Osteoblast (primary cell): ENCODE data around the gene PEF1. TPM values are rescaled to one million over a fixed set of nuclear protein-coding genes. Genes with fewer than 3 reads are reported as not detected.
A peak's percentile ranks its signal among the peaks of the same experiment; 100 is the strongest.
"Not testable (repeated sequence)": the region's sequence is repeated elsewhere in the genome, so short reads cannot be mapped to it uniquely, and the experiment has no call there.

ENCODE experiments used
- DNase-seq: peaks from one replicate; pipeline ENCODE4 v3.0.0; 2011; ENCODE audit warnings: low spot score, mixed read lengths; ENCODE audit not compliant: insufficient read length; ENCODE audit errors: missing footprints
- H2AFZ ChIP-seq: 2 replicates; pipeline ENCODE4 v1.6.0; 2011; ENCODE audit warnings: mild to moderate bottlenecking, low read length
- H3K27ac ChIP-seq: 2 replicates; pipeline ENCODE4 v1.5.1; 2011; ENCODE audit warnings: mild to moderate bottlenecking, low read depth, low read length, moderate library complexity
- H3K27me3 ChIP-seq: 2 replicates; pipeline ENCODE4 v1.6.0; 2012; ENCODE audit warnings: mild to moderate bottlenecking, control low read depth, inconsistent platforms, low read length, moderate library complexity; ENCODE audit not compliant: insufficient read depth
- H3K36me3 ChIP-seq: 2 replicates; pipeline ENCODE4 v1.5.1; 2011; ENCODE audit warnings: mild to moderate bottlenecking, low read length, control low read depth, moderate library complexity; ENCODE audit not compliant: insufficient read depth
- H3K4me1 ChIP-seq: 2 replicates; pipeline ENCODE4 v1.5.1; 2011; ENCODE audit warnings: mild to moderate bottlenecking, low read length, control low read depth, moderate library complexity; ENCODE audit not compliant: insufficient read depth
- H3K4me2 ChIP-seq: 2 replicates; pipeline ENCODE4 v1.6.0; 2011; ENCODE audit warnings: mild to moderate bottlenecking, low read length; ENCODE audit not compliant: insufficient read depth
- H3K4me3 ChIP-seq: fragments of 200-600 bp; sonication (generic); 3 replicates; pipeline ENCODE4 v1.5.1; 2012; ENCODE audit warnings: mild to moderate bottlenecking, low read length, inconsistent platforms; ENCODE audit not compliant: insufficient read depth
- H3K79me2 ChIP-seq: 2 replicates; pipeline ENCODE4 v1.6.0; 2012; ENCODE audit warnings: mild to moderate bottlenecking, low read length, control low read depth, inconsistent platforms; ENCODE audit not compliant: insufficient read depth
- H3K9me3 ChIP-seq: 2 replicates; pipeline ENCODE4 v1.5.1; 2011; ENCODE audit warnings: low read depth, low read length, control low read depth
- H4K20me1 ChIP-seq: 2 replicates; pipeline ENCODE4 v1.6.0; 2012; ENCODE audit warnings: mild to moderate bottlenecking, low read length, control low read depth; ENCODE audit not compliant: insufficient read depth
- CTCF ChIP-seq: IDR thresholded peaks from 2 replicates; pipeline ENCODE4 v1.5.1; 2011; ENCODE audit warnings: mild to moderate bottlenecking, low read depth, low read length, moderate library complexity; ENCODE audit errors: extremely low read depth
- total RNA-seq: library from RNA; depleted of rRNA; stranded (reverse); fragments of >200 nt; gene quantifications from 2 replicates; pipeline ENCODE4 v1.2.3, GENCODE V29; 2012

Gene PEF1
- total RNA-seq, 1 donor, result 86.5 TPM

- Histone ChIP-seq H2AFZ (no peak overlapping the region), H3K27me3 (no peaks in the 10 kb centered on the region), H3K4me2 (peak overlapping the region; percentile 68), H3K36me3 (peaks cover 17% of the 10 kb centered on the region), H3K27ac (no peak overlapping the region), H3K4me1 (peaks cover 27% of the 10 kb centered on the region), H3K4me3 (no peak overlapping the region), H3K79me2 (no peaks in the 10 kb centered on the region), H4K20me1 (no peaks in the 10 kb centered on the region), H3K9me3 (no peaks in the 10 kb centered on the region)
- peak; percentile 98 for DNase-seq
- peak; percentile 62 for TF ChIP-seq CTCF
Measured at GRCh38 chr1:31587720-31588423, 56.8 kb downstream of the PEF1 start.

DNA sequence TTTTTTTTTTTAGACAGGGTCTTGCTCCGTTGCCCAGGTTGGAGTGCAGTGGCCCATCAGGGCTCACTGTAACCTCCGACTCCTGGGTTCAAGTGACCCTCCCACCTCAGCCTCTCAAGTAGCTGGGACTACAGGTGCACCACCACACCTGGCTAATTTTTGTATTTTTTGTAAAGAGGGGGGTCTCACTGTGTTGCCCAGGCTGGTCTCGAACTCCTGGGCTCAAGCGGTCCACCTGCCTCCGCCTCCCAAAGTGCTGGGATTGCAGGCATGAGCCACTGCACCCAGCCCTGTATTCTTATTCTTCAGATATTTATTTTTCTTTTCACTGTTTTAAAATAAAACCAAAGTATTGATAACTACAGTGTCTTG, 57.4 kb downstream of the PEF1 start:
- not testable (repeated sequence) for DNase-seq, H3K79me2 ChIP-seq, H3K27me3 ChIP-seq, H3K27ac ChIP-seq, H3K4me3 ChIP-seq, H3K4me2 ChIP-seq, H3K9me3 ChIP-seq, H4K20me1 ChIP-seq, H2AFZ ChIP-seq
- Histone ChIP-seq H3K4me1 (peaks cover 27% of the 10 kb centered on the region), H3K36me3 (peaks cover 18% of the 10 kb centered on the region)

DNA sequence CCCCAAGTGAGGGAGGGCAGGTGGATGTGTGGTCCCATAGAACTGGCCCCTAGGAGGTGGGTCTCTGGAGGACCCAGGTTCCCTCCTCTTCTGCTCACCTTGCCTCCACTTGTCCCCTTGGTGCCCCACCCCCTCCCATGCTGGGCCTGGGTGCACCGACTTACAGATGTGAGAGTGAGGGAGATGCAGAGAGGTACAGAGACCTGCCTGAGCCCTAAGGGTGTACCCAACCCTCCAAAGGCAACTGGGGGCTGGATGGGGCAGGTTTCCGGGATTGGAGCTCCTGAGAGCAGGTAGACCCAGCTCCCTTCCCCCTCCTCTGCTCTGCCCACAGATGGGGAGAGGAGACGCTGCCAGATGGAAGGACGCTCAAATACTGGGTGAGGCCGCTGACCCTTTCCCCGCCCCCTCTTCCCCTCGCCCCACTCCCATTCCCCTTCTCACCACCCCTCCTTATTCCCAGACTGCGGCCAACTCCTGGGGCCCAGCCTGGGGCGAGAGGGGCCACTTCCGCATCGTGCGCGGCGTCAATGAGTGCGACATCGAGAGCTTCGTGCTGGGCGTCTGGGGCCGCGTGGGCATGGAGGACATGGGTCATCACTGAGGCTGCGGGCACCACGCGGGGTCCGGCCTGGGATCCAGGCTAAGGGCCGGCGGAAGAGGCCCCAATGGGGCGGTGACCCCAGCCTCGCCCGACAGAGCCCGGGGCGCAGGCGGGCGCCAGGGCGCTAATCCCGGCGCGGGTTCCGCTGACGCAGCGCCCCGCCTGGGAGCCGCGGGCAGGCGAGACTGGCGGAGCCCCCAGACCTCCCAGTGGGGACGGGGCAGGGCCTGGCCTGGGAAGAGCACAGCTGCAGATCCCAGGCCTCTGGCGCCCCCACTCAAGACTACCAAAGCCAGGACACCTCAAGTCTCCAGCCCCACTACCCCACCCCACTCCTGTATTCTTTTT, 58.0 kb downstream of the PEF1 start:
- no peaks in the 10 kb centered on the region for H3K79me2 ChIP-seq
- no peak for TF ChIP-seq CTCF
- no peak overlapping the region for H3K4me2 ChIP-seq
- H2AFZ ChIP-seq, result no peak overlapping the region
- DNase-seq, result peak; percentile 63
- H4K20me1 ChIP-seq, result no peaks in the 10 kb centered on the region
- peaks cover 18% of the 10 kb centered on the region for H3K36me3 ChIP-seq
- H3K27ac ChIP-seq, result no peak overlapping the region
- H3K27me3 ChIP-seq, result no peaks in the 10 kb centered on the region
- H3K4me3 ChIP-seq, result no peak overlapping the region
- no peaks in the 10 kb centered on the region for H3K9me3 ChIP-seq
- H3K4me1 ChIP-seq, result peaks cover 32% of the 10 kb centered on the region

- Histone ChIP-seq H4K20me1 (no peaks in the 10 kb centered on the region), H3K36me3 (peaks cover 18% of the 10 kb centered on the region), H2AFZ (no peak overlapping the region), H3K79me2 (no peaks in the 10 kb centered on the region), H3K27ac (no peak overlapping the region), H3K27me3 (no peaks in the 10 kb centered on the region), H3K4me1 (peaks cover 36% of the 10 kb centered on the region), H3K4me3 (no peak overlapping the region), H3K9me3 (no peaks in the 10 kb centered on the region), H3K4me2 (no peak overlapping the region)
- DNase-seq, result peak; percentile 91
- no peak for TF ChIP-seq CTCF
Measured at GRCh38 chr1:31585736-31586365, 58.8 kb downstream of the PEF1 start.
